GM12801 (cell line): Measurements from ENCODE around the gene APBA3.

ENCODE experiments used
- CTCF ChIP-seq: IDR thresholded peaks from one replicate; pipeline ENCODE4 v1.5.1; 2011; ENCODE audit warnings: control low read depth; ENCODE audit not compliant: insufficient read length; ENCODE audit errors: extremely low read depth

The APBA3 gene, protein sequence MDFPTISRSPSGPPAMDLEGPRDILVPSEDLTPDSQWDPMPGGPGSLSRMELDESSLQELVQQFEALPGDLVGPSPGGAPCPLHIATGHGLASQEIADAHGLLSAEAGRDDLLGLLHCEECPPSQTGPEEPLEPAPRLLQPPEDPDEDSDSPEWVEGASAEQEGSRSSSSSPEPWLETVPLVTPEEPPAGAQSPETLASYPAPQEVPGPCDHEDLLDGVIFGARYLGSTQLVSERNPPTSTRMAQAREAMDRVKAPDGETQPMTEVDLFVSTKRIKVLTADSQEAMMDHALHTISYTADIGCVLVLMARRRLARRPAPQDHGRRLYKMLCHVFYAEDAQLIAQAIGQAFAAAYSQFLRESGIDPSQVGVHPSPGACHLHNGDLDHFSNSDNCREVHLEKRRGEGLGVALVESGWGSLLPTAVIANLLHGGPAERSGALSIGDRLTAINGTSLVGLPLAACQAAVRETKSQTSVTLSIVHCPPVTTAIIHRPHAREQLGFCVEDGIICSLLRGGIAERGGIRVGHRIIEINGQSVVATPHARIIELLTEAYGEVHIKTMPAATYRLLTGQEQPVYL

DNA sequence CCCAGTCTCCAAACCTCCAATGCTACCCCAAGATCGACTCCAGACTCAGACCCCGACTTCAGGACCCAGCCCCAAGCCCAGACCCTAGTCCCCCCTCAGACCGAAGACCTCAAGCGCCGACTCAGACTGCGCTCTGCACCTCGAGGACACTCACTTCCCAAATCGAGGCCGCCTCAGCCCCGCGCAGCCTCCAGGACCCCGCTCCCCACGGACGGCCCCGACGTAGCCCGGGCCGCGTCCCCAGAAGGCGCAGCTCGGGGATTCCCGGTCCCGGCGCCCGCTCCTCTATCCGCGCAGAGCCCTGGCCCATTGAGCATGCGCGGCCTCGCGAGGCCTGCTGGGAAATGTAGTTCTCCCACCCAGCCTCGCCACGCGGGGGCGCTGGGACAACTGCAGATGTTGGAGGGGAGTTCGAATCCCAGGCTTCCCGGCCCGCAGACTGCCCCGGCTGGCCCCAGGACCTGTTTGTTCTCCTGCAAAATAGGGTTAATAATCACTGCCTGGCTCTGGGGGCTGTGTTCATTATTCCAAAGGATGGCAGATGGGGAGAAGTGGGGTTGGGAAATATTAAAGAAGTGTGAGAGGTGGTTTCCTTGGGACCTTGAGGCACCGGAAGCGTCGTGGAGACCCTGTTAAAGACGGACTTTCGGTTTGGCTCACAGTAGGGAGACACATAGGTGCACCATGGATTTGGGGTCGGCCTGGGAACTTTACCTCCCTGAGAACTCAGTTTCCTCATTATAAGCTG lies at the start of gene APBA3:
Gene APBA3 (minus strand): TSS at position 311 of the 748 bp plus-strand sequence. CDS start 1,428 bp downstream, outside the sequence.
- TF ChIP-seq CTCF, result no peak

- no peak for TF ChIP-seq CTCF
Observed at GRCh38 chr19:3810708-3811355, 49.3 kb upstream of the APBA3 start.

- TF ChIP-seq CTCF, result no peak
Observed at GRCh38 chr19:3809881-3810707, 48.6 kb upstream of the APBA3 start.

GRCh38 chr19:3808420-3809143 lies 47.1 kb upstream of the APBA3 start:
- no peak for TF ChIP-seq CTCF

GRCh38 chr19:3807574-3808354 lies 46.3 kb upstream of the APBA3 start:
- no peak for TF ChIP-seq CTCF

DNA sequence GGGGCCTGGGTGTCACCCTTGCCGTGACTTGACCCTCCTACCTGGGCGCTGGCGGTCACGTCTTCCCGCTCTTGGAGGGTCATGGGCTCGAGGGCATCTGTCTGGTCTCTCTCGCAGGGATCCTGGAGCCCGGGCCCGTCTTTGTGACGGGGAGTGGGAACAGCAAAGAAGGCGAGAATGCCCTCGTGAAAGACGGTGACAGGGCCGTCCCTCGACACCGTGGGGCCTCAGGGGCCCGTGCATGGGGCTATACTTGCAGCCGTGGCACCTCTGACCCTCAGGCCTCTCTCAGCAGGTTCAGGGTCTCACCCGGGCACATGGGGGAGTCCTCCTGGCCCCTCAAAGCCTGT lies 45.6 kb upstream of the APBA3 start:
- no peak for TF ChIP-seq CTCF
